Measurements from ENCODE around the gene HOOK2. TPM values are rescaled to one million over a fixed set of nuclear protein-coding genes. Genes with fewer than 3 reads are reported as not detected.

The HOOK2 gene
- total RNA-seq, 1 experiment from 2014 or later, result 14.3 TPM

GRCh38 chr19:12730064-12730463 is 45.3 kb downstream of the HOOK2 start:
- ATAC-seq, result no peak
- BruUV-seq (replicated peaks), result no TSS peak
- intact Hi-C loops (cut with micrococcal nuclease; ENCODE audit: unreplicated experiment), result no loop called here

GRCh38 chr19:12727745-12728433 is 47.5 kb downstream of the HOOK2 start:
- peaks cover 6% of the 10 kb centered on the region; the same call in 1 of the 2 replicates for H3K4me1 ChIP-seq (ENCODE audit: control insufficient read depth, insufficient read depth, low read length)
- no peak overlapping the region for H3K27ac ChIP-seq (ENCODE audit: low read length)
- ChIA-PET POLR2A (interaction anchor here (0.7 kb wide), 3 partner anchors 27 to 899 kb away, joined by 5 to 9 read pairs (median 6); no protein-coding TSS in a partner anchor), CTCF (interaction anchor here (0.7 kb wide), 1 partner anchor 1631 kb away, joined by 3 read pairs; no protein-coding TSS in a partner anchor)
- DNase-seq (ENCODE audit: low read depth, low spot score), result no peak
- BruUV-seq (replicated peaks), result no TSS peak
- no peaks in the 10 kb centered on the region for H3K9me3 ChIP-seq (ENCODE audit: control insufficient read depth, insufficient read depth, low read depth, low read length)
- no peak for ATAC-seq
- TF ChIP-seq POLR2AphosphoS5 (IDR thresholded peaks at IDR 0.05; ENCODE audit: low read depth, low read length), result no peak
- in situ Hi-C loops (cut with HindIII; ENCODE audit: low pct_unique_long_range_greater_than_20kb, low sequenced_read_pairs) (no loop called here), intact Hi-C loops (cut with micrococcal nuclease; ENCODE audit: unreplicated experiment) (no loop called here)
- H3K4me3 ChIP-seq (ENCODE audit: low read depth in 2 of 2, low read length in 2 of 2), result no peak overlapping the region
- no peaks in the 10 kb centered on the region; the same call in none of the 2 replicates for H3K36me3 ChIP-seq (ENCODE audit: control insufficient read depth, insufficient read depth, low read length)
- no peaks in the 10 kb centered on the region for H3K27me3 ChIP-seq (ENCODE audit: control insufficient read depth, insufficient read depth, low read length)

More at GRCh38 chr19:12730064-12730463, 45.3 kb downstream of the HOOK2 start:
- H3K4me1 ChIP-seq (ENCODE audit: control insufficient read depth, insufficient read depth, low read length), result peaks cover 8% of the 10 kb centered on the region; the same call in 1 of the 2 replicates
- ChIA-PET POLR2A (no interaction called here), CTCF (no interaction called here)
- no peak for DNase-seq (ENCODE audit: low read depth, low spot score)
- peaks cover 9% of the 10 kb centered on the region for H3K36me3 ChIP-seq (ENCODE audit: control insufficient read depth, insufficient read depth, low read length)
- in situ Hi-C loops (cut with HindIII; ENCODE audit: low pct_unique_long_range_greater_than_20kb, low sequenced_read_pairs), result no loop called here
- no peaks in the 10 kb centered on the region for H3K9me3 ChIP-seq (ENCODE audit: control insufficient read depth, insufficient read depth, low read depth, low read length)
- no peak for TF ChIP-seq REST (IDR thresholded peaks at IDR 0.05; ENCODE audit: insufficient read depth in 1 of 2, low read depth in 2 of 2, low read length in 1 of 2)
- no peak for TF ChIP-seq TCF7L2 (IDR thresholded peaks at IDR 0.05; ENCODE audit: low read depth, low read length)
- TF ChIP-seq, protein P1, sequence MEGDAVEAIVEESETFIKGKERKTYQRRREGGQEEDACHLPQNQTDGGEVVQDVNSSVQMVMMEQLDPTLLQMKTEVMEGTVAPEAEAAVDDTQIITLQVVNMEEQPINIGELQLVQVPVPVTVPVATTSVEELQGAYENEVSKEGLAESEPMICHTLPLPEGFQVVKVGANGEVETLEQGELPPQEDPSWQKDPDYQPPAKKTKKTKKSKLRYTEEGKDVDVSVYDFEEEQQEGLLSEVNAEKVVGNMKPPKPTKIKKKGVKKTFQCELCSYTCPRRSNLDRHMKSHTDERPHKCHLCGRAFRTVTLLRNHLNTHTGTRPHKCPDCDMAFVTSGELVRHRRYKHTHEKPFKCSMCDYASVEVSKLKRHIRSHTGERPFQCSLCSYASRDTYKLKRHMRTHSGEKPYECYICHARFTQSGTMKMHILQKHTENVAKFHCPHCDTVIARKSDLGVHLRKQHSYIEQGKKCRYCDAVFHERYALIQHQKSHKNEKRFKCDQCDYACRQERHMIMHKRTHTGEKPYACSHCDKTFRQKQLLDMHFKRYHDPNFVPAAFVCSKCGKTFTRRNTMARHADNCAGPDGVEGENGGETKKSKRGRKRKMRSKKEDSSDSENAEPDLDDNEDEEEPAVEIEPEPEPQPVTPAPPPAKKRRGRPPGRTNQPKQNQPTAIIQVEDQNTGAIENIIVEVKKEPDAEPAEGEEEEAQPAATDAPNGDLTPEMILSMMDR (IDR thresholded peaks at IDR 0.05), result no peak
- TF ChIP-seq POLR2AphosphoS5 (IDR thresholded peaks at IDR 0.05; ENCODE audit: low read depth, low read length), result no peak
- TF ChIP-seq SIN3A (IDR thresholded peaks at IDR 0.05; ENCODE audit: borderline replicate concordance, insufficient read depth, low read depth, low read length), result no peak
- no peaks in the 10 kb centered on the region for H3K27me3 ChIP-seq (ENCODE audit: control insufficient read depth, insufficient read depth, low read length)
- no peak overlapping the region for H3K27ac ChIP-seq (ENCODE audit: low read length)
- H3K4me3 ChIP-seq (ENCODE audit: low read depth in 2 of 2, low read length in 2 of 2), result no peak overlapping the region

GRCh38 chr19:12726988-12727316 is 48.4 kb downstream of the HOOK2 start:
- ChIA-PET POLR2A (interaction anchor here (0.7 kb wide), 3 partner anchors 228 to 900 kb away, joined by 4 to 6 read pairs (median 5); no protein-coding TSS in a partner anchor), CTCF (no interaction called here)
- BruUV-seq (replicated peaks), result no TSS peak
- Histone ChIP-seq H3K4me1 (ENCODE audit: control insufficient read depth, insufficient read depth, low read length) (no peaks in the 10 kb centered on the region), H3K9me3 (ENCODE audit: control insufficient read depth, insufficient read depth, low read depth, low read length) (no peaks in the 10 kb centered on the region), H3K27ac (ENCODE audit: low read length) (no peak overlapping the region), H3K4me3 (ENCODE audit: low read depth in 2 of 2, low read length in 2 of 2) (no peak overlapping the region), H3K27me3 (ENCODE audit: control insufficient read depth, insufficient read depth, low read length) (no peaks in the 10 kb centered on the region), H3K36me3 (ENCODE audit: control insufficient read depth, insufficient read depth, low read length) (no peaks in the 10 kb centered on the region; the same call in none of the 2 replicates)
- no peak for TF ChIP-seq TCF7L2 (IDR thresholded peaks at IDR 0.05; ENCODE audit: low read depth, low read length)
- TF ChIP-seq POLR2AphosphoS5 (IDR thresholded peaks at IDR 0.05; ENCODE audit: low read depth, low read length), result no peak
- TF ChIP-seq REST (IDR thresholded peaks at IDR 0.05; ENCODE audit: insufficient read depth in 1 of 2, low read depth in 2 of 2, low read length in 1 of 2), result no peak
- TF ChIP-seq, protein P1 (IDR thresholded peaks at IDR 0.05), result no peak
- TF ChIP-seq SIN3A (IDR thresholded peaks at IDR 0.05; ENCODE audit: borderline replicate concordance, insufficient read depth, low read depth, low read length), result no peak
- ATAC-seq, result no peak
- intact Hi-C loops (cut with micrococcal nuclease; ENCODE audit: unreplicated experiment) (no loop called here), in situ Hi-C loops (cut with HindIII; ENCODE audit: low pct_unique_long_range_greater_than_20kb, low sequenced_read_pairs) (no loop called here)
- DNase-seq (ENCODE audit: low read depth, low spot score), result no peak

All from Panc1 (cell line).